Endothelial cell (in vitro differentiated cells): Measurements from ENCODE around the gene GRAMD4. TPM values are rescaled to one million over a fixed set of nuclear protein-coding genes. Genes with fewer than 3 reads are reported as not detected.

Experiments used
- DNase-seq: peaks from one replicate; pipeline ENCODE4 v3.0.0; 2021; ENCODE audit warnings: low spot score
- H3K27ac Mint-ChIP-seq: one replicate; pipeline ENCODE4 v1.8.0; 2021; ENCODE audit warnings: mixed read lengths, inconsistent platforms; ENCODE audit not compliant: unreplicated experiment
- H3K27me3 Mint-ChIP-seq: one replicate; pipeline ENCODE4 v1.8.0; 2021; ENCODE audit warnings: mild to moderate bottlenecking, moderate library complexity, mixed read lengths, inconsistent platforms; ENCODE audit not compliant: unreplicated experiment
- H3K36me3 Mint-ChIP-seq: one replicate; pipeline ENCODE4 v1.8.0; 2021; ENCODE audit warnings: mild to moderate bottlenecking, low read depth, mixed read lengths, inconsistent platforms; ENCODE audit not compliant: unreplicated experiment
- H3K4me1 Mint-ChIP-seq: one replicate; pipeline ENCODE4 v1.8.0; 2021; ENCODE audit warnings: mild to moderate bottlenecking, mixed read lengths, inconsistent platforms; ENCODE audit not compliant: unreplicated experiment
- H3K4me3 Mint-ChIP-seq: one replicate; pipeline ENCODE4 v1.8.0; 2021; ENCODE audit warnings: mild to moderate bottlenecking, mixed read lengths, inconsistent platforms; ENCODE audit not compliant: unreplicated experiment
- H3K9me3 Mint-ChIP-seq: one replicate; pipeline ENCODE4 v1.8.0; 2021; ENCODE audit warnings: mixed read lengths, inconsistent platforms; ENCODE audit not compliant: unreplicated experiment
- total RNA-seq: library from RNA; stranded (reverse); fragmentation: NEBNext Ultra II Directional; extraction: Animal tissue kit (Norgen Biotek cat#: 25700); gene quantifications from one replicate; pipeline ENCODE4 v1.2.1, GENCODE V29; 2021; ENCODE audit not compliant: unreplicated experiment
- TF ChIP-seq, protein P1 (sequence below): fragments of 200-600 bp; sonication (generic); IDR thresholded peaks from one replicate; pipeline ENCODE4 v1.5.0; 2021; ENCODE audit warnings: antibody characterized with exemption; ENCODE audit not compliant: unreplicated experiment

Gene GRAMD4
- total RNA-seq, 1 donor from 2014 or later, result 42.7 TPM

DNA sequence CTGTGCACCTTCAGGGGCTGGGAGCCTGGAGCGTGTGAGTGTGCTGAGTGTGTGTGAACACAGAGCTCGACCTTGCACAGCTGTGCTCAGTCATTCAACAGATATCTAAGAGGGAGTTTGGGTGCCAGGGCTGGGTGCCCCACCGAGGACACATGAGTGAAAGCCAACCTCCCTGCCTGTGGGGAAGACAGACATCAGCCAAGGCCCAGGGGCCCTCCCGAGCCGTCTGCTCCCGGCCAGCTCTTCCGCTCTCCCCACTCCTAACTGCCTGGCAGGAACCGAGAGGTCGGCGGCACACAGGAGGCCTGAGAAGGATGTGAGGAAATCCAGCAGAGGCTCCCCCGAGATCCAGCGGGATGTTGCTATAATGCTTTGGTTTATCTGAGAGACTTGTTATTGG, 85.9 kb downstream of the GRAMD4 start:
- H3K4me1 Mint-ChIP-seq, result peaks cover 6% of the 10 kb centered on the region
- H3K36me3 Mint-ChIP-seq, result peaks cover 49% of the 10 kb centered on the region
- peak overlapping the region; percentile 77 for H3K4me3 Mint-ChIP-seq
- no peaks in the 10 kb centered on the region for H3K9me3 Mint-ChIP-seq
- no peak overlapping the region for H3K27ac Mint-ChIP-seq
- no peak for DNase-seq
- TF ChIP-seq, protein P1, sequence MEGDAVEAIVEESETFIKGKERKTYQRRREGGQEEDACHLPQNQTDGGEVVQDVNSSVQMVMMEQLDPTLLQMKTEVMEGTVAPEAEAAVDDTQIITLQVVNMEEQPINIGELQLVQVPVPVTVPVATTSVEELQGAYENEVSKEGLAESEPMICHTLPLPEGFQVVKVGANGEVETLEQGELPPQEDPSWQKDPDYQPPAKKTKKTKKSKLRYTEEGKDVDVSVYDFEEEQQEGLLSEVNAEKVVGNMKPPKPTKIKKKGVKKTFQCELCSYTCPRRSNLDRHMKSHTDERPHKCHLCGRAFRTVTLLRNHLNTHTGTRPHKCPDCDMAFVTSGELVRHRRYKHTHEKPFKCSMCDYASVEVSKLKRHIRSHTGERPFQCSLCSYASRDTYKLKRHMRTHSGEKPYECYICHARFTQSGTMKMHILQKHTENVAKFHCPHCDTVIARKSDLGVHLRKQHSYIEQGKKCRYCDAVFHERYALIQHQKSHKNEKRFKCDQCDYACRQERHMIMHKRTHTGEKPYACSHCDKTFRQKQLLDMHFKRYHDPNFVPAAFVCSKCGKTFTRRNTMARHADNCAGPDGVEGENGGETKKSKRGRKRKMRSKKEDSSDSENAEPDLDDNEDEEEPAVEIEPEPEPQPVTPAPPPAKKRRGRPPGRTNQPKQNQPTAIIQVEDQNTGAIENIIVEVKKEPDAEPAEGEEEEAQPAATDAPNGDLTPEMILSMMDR, result no peak
- peaks cover 4% of the 10 kb centered on the region for H3K27me3 Mint-ChIP-seq

DNA sequence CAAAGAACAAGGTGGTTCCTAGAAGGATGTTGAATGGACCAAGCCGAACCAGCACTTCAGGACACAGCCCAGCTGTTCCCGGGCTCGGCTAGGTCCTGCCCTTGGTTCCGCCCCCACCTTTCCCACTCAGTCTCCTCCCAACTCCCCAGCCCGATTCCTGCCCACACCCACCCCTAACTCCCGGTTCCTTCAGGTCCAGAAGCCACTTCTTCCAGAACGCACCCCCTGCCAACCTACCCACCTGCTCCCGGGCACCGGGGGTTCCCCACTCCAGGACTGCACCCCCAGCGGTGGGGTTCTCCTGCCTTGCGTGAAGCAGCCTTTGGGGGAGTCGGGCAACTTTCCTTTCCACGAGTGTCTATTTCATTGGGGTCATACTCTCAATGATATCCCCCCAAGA, 87.1 kb downstream of the GRAMD4 start:
- H3K36me3 Mint-ChIP-seq, result peaks cover 53% of the 10 kb centered on the region
- peaks cover 6% of the 10 kb centered on the region for H3K4me1 Mint-ChIP-seq
- no peaks in the 10 kb centered on the region for H3K9me3 Mint-ChIP-seq
- no peak overlapping the region for H3K27ac Mint-ChIP-seq
- H3K27me3 Mint-ChIP-seq, result peaks cover 4% of the 10 kb centered on the region
- TF ChIP-seq, protein P1, result no peak
- H3K4me3 Mint-ChIP-seq, result peak overlapping the region; percentile 47
- DNase-seq, result no peak

DNA sequence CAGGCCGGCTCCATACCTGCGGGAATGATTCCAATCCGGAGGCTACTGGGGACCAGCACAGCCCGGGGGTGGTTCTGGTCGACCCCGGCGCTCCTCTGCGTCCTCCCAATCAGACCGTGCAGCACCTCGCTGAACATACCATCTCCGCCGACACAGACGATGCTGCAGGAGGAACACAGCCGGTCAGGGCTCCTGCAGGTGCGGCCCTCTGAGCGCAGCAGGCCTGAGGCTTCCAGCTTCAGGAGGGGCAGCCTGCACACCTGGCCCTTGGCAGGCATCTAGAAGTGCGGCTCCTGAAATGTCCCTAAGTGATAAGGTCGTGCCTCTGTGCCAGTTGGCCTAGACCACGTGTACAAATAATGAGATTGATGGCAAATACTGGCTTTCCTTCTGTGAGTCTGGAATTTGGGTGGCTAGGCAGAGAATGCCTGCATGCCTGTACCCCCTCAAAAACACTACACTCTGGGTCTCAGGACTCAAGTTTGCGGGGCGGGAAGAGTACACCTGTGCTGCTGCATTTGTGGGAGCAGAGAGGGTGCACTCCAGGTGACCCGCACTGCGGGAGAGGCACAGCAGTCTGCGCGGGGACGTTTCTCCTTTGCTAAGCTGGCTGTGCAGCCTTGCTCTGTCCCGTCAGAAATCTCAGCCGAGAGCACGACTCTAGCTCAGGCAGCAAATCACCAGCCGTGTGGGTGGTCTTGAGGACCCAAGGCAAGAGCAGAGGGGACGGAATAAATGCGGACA, 87.8 kb downstream of the GRAMD4 start:
- H3K36me3 Mint-ChIP-seq, result peaks cover 53% of the 10 kb centered on the region
- peaks cover 6% of the 10 kb centered on the region for H3K4me1 Mint-ChIP-seq
- DNase-seq, result no peak
- H3K27ac Mint-ChIP-seq, result no peak overlapping the region
- H3K4me3 Mint-ChIP-seq, result peak overlapping the region; percentile 3
- H3K27me3 Mint-ChIP-seq, result peaks cover 4% of the 10 kb centered on the region
- TF ChIP-seq, protein P1, result no peak
- H3K9me3 Mint-ChIP-seq, result no peaks in the 10 kb centered on the region

DNA sequence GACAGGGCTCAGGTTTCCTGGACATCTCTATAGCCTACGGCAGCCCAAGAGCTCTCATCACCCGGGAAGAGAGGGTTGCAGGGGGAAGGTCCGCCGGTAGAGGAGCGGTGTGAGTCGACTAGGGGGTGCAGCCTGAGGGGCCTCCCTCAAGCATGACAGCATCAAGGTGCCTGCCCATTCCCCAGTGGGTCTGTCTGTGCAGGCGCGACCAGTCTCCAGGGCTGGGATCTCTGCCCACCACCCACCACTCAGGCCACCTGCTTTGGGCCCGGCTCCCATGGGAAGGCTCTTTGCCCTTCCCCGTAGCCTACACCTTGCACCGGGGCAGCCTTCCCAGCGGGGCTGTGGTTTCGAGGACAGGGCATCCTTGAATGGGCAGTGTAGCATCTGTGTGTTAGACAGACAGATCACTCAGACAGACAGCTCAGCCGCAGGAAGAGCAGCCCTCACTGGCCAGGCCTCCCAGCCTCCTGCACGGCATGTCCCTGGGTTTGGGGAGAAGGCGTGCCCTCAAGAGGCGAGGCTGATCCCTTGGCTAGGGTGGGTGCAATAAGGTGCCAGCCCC, 88.7 kb downstream of the GRAMD4 start:
- H3K4me1 Mint-ChIP-seq, result peaks cover 6% of the 10 kb centered on the region
- TF ChIP-seq, protein P1, result no peak
- no peaks in the 10 kb centered on the region for H3K9me3 Mint-ChIP-seq
- H3K36me3 Mint-ChIP-seq, result peaks cover 58% of the 10 kb centered on the region
- no peak overlapping the region for H3K27ac Mint-ChIP-seq
- peak overlapping the region; percentile 3 for H3K4me3 Mint-ChIP-seq
- DNase-seq, result no peak
- H3K27me3 Mint-ChIP-seq, result peaks cover 4% of the 10 kb centered on the region

DNA sequence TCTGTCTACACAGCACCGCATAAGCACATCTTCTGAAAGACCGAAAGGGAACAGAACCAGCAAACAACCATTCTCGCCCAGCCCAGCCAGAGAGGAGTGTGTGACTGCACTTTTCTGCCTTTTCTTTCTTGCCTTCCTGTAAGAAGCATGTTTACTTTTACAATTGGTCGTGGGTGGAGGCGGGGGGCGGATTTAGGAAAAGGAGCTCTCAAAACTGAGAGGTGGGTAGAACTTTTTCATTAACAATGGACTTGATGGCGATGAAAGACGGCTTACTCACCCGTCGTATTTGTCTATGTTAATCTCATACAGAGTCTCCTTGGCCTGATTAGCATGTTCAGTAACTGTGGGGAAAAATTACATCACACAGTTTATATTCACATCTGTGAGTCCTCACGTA, 90.6 kb downstream of the GRAMD4 start:
- no peaks in the 10 kb centered on the region for H3K9me3 Mint-ChIP-seq
- no peaks in the 10 kb centered on the region for H3K4me1 Mint-ChIP-seq
- TF ChIP-seq, protein P1, result no peak
- peaks cover 51% of the 10 kb centered on the region for H3K36me3 Mint-ChIP-seq
- no peak overlapping the region for H3K4me3 Mint-ChIP-seq
- H3K27ac Mint-ChIP-seq, result no peak overlapping the region
- peaks cover 2% of the 10 kb centered on the region for H3K27me3 Mint-ChIP-seq
- DNase-seq, result no peak
